Breast epithelium (tissue), 4 donors: Measurements from ENCODE around the gene FUT8. TPM values are rescaled to one million over a fixed set of nuclear protein-coding genes. Genes with fewer than 3 reads are reported as not detected.

Source experiments
- DNase-seq, 2 donors: peaks; one replicate each; pipeline ENCODE4 v3.0.0-alpha.2; 2019; ENCODE audit warnings: low spot score in 2 of 2
- H3K27ac ChIP-seq, 2 donors: fragments of 200-600 bp; sonication (generic) in 1 of 2; one replicate each; pipeline ENCODE4 v1.5.1; 2016 to 2019; ENCODE audit warnings: mild to moderate bottlenecking in 1 of 2
- H3K27me3 ChIP-seq, 2 donors: fragments of 200-600 bp; sonication (generic) in 1 of 2; one replicate each; pipeline versions ENCODE4 v1.5.1 to v1.6.0; 2017 to 2019; ENCODE audit warnings: control low read depth in 1 of 2, mild to moderate bottlenecking in 1 of 2
- H3K36me3 ChIP-seq: fragments of 200-600 bp; one replicate; pipeline ENCODE4 v1.5.1; 2019
- H3K4me1 ChIP-seq, 2 donors: fragments of 200-600 bp; sonication (generic); one replicate each; pipeline ENCODE4 v1.5.1; 2016 to 2019; ENCODE audit warnings: control low read depth in 1 of 2
- H3K4me3 ChIP-seq, 3 donors: fragments of 200-600 bp; sonication (generic); 1 replicate in 2 of 3; 2 replicates in 1 of 3; pipeline ENCODE4 v1.5.1; 2016 to 2019; ENCODE audit warnings: mild to moderate bottlenecking in 3 of 3, moderate library complexity in 2 of 3
- H3K9me3 ChIP-seq, 2 donors: fragments of 200-600 bp; sonication (generic) in 1 of 2; one replicate each; pipeline ENCODE4 v1.5.1; 2016 to 2019; ENCODE audit warnings: control low read depth in 1 of 2
- CTCF ChIP-seq, 3 donors: fragments of 450-650 bp; IDR thresholded peaks; one replicate each; pipeline ENCODE4 v1.5.1; 2016 to 2017; ENCODE audit warnings: antibody characterized with exemption in 3 of 3, mild to moderate bottlenecking in 3 of 3, moderate library complexity in 3 of 3
- POLR2A ChIP-seq: fragments of 450-650 bp; IDR thresholded peaks from one replicate; pipeline ENCODE4 v1.6.1; 2016; ENCODE audit warnings: antibody characterized with exemption, mild to moderate bottlenecking, moderate library complexity
- POLR2AphosphoS5 ChIP-seq, 3 donors: sonication (generic); formaldehyde crosslinking; IDR thresholded peaks; one replicate each; pipeline ENCODE4 v1.6.1; 2017; ENCODE audit warnings: antibody characterized with exemption in 3 of 3
- intact Hi-C: fragments of 100-400 bp; cut with DNase I; formaldehyde crosslinking; loops from one replicate; pipeline ENCODE4 v1.15.1; 2023; ENCODE audit warnings: low total_unique reads
- total RNA-seq, 3 donors: library from RNA; depleted of rRNA; stranded (reverse); fragments of >200 nt; gene quantifications; one replicate each; pipeline ENCODE4 v1.1.0, GENCODE V29; 2016

Gene FUT8
- total RNA-seq, 3 donors from 2014 or later = 36.3 to 69.1 (median 47.2) TPM

- intact Hi-C loops = no loop called here
- H3K4me1 ChIP-seq = peaks cover 0 to 3% of the 10 kb centered on the region in 2 donors
- TF ChIP-seq CTCF (IDR thresholded peaks at IDR 0.05) = no peak
- TF ChIP-seq POLR2A = no peak
- TF ChIP-seq POLR2AphosphoS5 (IDR thresholded peaks at IDR 0.05) = no peak
- H3K9me3 ChIP-seq = no peaks in the 10 kb centered on the region
- no peak overlapping the region for H3K27ac ChIP-seq
- H3K27me3 ChIP-seq = no peaks in the 10 kb centered on the region
- H3K36me3 ChIP-seq = no peaks in the 10 kb centered on the region
- H3K4me3 ChIP-seq = no peak overlapping the region
- DNase-seq = no peak
These were observed 86.6 kb downstream of the FUT8 start for GRCh38 chr14:65499138-65499537.

DNA sequence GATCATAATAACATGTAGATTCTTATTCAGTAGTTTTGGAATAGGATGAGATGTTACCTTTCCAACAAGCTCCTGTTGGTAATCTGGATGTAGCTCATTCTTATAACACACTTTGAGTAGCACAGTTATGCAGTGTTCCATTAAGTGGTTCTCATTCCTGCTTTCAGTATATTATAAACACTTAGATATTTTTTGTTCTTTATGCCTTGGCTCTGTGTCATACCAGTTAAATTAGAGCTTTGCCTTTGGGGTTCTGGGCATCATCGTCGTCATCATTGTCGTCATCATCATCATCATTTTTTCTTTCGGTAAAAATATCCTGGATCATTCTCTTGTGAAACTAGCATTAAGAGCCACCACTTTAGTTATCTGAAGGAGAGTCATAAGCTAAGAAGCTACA, 87.5 kb downstream of the FUT8 start:
- no peaks in the 10 kb centered on the region for H3K27me3 ChIP-seq
- no peak for DNase-seq
- no peaks in the 10 kb centered on the region for H3K9me3 ChIP-seq
- peaks cover 0 to 3% of the 10 kb centered on the region in 2 donors for H3K4me1 ChIP-seq
- no peak overlapping the region for H3K4me3 ChIP-seq
- intact Hi-C loops = no loop called here
- no peak overlapping the region for H3K27ac ChIP-seq
- no peak for TF ChIP-seq CTCF (IDR thresholded peaks at IDR 0.05)
- no peak for TF ChIP-seq POLR2AphosphoS5 (IDR thresholded peaks at IDR 0.05)
- no peak for TF ChIP-seq POLR2A
- no peaks in the 10 kb centered on the region for H3K36me3 ChIP-seq

GRCh38 chr14:65501328-65501727, 88.8 kb downstream of the FUT8 start:
- Histone ChIP-seq H3K27ac (no peak overlapping the region), H3K4me3 (no peak overlapping the region), H3K36me3 (no peaks in the 10 kb centered on the region), H3K27me3 (no peaks in the 10 kb centered on the region), H3K4me1 (peaks cover 0 to 3% of the 10 kb centered on the region in 2 donors), H3K9me3 (no peaks in the 10 kb centered on the region)
- no peak for DNase-seq
- intact Hi-C loops = no loop called here
- TF ChIP-seq POLR2A (no peak), CTCF (IDR thresholded peaks at IDR 0.05) (no peak), POLR2AphosphoS5 (IDR thresholded peaks at IDR 0.05) (no peak)

GRCh38 chr14:65502676-65503124, 90.2 kb downstream of the FUT8 start:
- Histone ChIP-seq H3K27me3 (no peaks in the 10 kb centered on the region), H3K4me1 (peaks cover 0 to 2% of the 10 kb centered on the region in 2 donors), H3K9me3 (peaks cover 0 to 4% of the 10 kb centered on the region in 2 donors), H3K4me3 (no peak overlapping the region), H3K27ac (no peak overlapping the region), H3K36me3 (no peaks in the 10 kb centered on the region)
- TF ChIP-seq POLR2AphosphoS5 (IDR thresholded peaks at IDR 0.05) (no peak), POLR2A (no peak), CTCF (IDR thresholded peaks at IDR 0.05) (no peak)
- intact Hi-C loops = no loop called here
- DNase-seq = no peak

DNA sequence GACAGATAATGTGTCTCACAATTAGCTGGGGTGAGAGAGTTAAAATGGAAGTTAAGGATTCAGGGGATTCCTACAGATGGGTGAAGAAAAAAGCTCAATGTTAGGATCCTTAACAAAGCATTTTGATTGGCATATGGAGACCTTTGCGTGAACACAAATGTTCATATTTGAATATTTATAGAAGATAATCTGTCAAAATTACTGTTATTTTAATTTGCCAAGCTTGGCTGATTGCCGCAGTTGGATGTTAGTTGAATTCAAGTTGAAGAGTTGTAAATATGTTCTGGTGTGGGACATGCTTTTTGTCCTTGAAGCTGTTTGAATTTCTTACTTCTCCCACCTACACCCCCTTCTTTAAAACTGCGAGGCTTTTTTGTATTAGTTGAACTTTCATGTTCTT, 91.2 kb downstream of the FUT8 start:
- no peak for TF ChIP-seq POLR2A
- TF ChIP-seq POLR2AphosphoS5 (IDR thresholded peaks at IDR 0.05) = no peak
- TF ChIP-seq CTCF (IDR thresholded peaks at IDR 0.05) = no peak
- intact Hi-C loops = no loop called here

More for the DNA sequence above, 91.2 kb downstream of the FUT8 start:
- no peaks in the 10 kb centered on the region for H3K4me1 ChIP-seq
- no peaks in the 10 kb centered on the region for H3K27me3 ChIP-seq
- no peaks in the 10 kb centered on the region for H3K36me3 ChIP-seq
- peaks cover 0 to 4% of the 10 kb centered on the region in 2 donors for H3K9me3 ChIP-seq
- H3K27ac ChIP-seq = no peak overlapping the region
- H3K4me3 ChIP-seq = no peak overlapping the region
- no peak for DNase-seq
